Esophagus squamous epithelium (tissue), 5 donors: ENCODE measurements around the gene C2orf92. TPM values are rescaled to one million over a fixed set of nuclear protein-coding genes. Genes with fewer than 3 reads are reported as not detected.

ENCODE experiments used
- DNase-seq: peaks from one replicate; lab custom pipeline; 2025; lab: John Stamatoyannopoulos, UW
- H3K27ac ChIP-seq, 4 donors: fragments of 200-600 bp; sonication (generic); one replicate each; pipeline ENCODE4 v1.5.1; 2016 to 2019; ENCODE audit warnings: mild to moderate bottlenecking in 1 of 4
- H3K27me3 ChIP-seq, 4 donors: fragments of 200-600 bp; sonication (generic); 1 replicate in 3 of 4; 2 replicates in 1 of 4; pipeline versions ENCODE4 v1.5.1 to v1.6.0; 2017 to 2021; ENCODE audit warnings: antibody characterized with exemption in 1 of 4
- H3K36me3 ChIP-seq, 3 donors: fragments of 200-600 bp; sonication (generic); one replicate each; pipeline ENCODE4 v1.5.1; 2016 to 2019
- H3K4me1 ChIP-seq, 3 donors: fragments of 200-600 bp; sonication (generic); one replicate each; pipeline ENCODE4 v1.5.1; 2017 to 2019
- H3K4me3 ChIP-seq, 4 donors: fragments of 200-600 bp; sonication (generic); 1 replicate in 3 of 4; 2 replicates in 1 of 4; pipeline ENCODE4 v1.5.1; 2016 to 2019; ENCODE audit warnings: mild to moderate bottlenecking in 2 of 4, moderate library complexity in 1 of 4
- H3K9me3 ChIP-seq, 3 donors: fragments of 200-600 bp; sonication (generic); one replicate each; pipeline ENCODE4 v1.5.1; 2016 to 2019
- POLR2A ChIP-seq, 4 donors: fragments of 450-650 bp; IDR thresholded peaks; one replicate each; pipeline ENCODE4 v1.6.1; 2017; ENCODE audit warnings: antibody characterized with exemption in 4 of 4, mild to moderate bottlenecking in 4 of 4, moderate library complexity in 3 of 4
- WGBS, 2 donors: methylation state at CpG; one replicate each; pipeline ENCODE4 v1.1.5; 2018; 5-methylcytosine and 5-hydroxymethylcytosine counted together
- intact Hi-C: fragments of 100-400 bp; cut with DNase I; formaldehyde crosslinking; loops from one replicate; pipeline ENCODE4 v1.15.0; 2022
- total RNA-seq, 4 donors: library from RNA; depleted of rRNA; stranded (reverse); fragments of >200 nt; gene quantifications; one replicate each; pipeline ENCODE4 v1.1.0, GENCODE V29; 2016
- TF ChIP-seq, protein P1 (sequence below), 6 experiments: fragments of 450-650 bp in 4 of 6; fragments of 200-600 bp in 2 of 6; sonication (generic) in 2 of 6; IDR thresholded peaks; one replicate each; pipeline ENCODE4 v1.5.1; 2016 to 2019; ENCODE audit warnings: antibody characterized with exemption in 6 of 6, mild to moderate bottlenecking in 4 of 6, moderate library complexity in 4 of 6
- donor health status: DM: yes; HTN: yes; CAD: no.

Gene C2orf92
- total RNA-seq, 4 donors from 2014 or later: 2.5 to 12.8 (median 2.5) TPM; not detected in 1

DNA sequence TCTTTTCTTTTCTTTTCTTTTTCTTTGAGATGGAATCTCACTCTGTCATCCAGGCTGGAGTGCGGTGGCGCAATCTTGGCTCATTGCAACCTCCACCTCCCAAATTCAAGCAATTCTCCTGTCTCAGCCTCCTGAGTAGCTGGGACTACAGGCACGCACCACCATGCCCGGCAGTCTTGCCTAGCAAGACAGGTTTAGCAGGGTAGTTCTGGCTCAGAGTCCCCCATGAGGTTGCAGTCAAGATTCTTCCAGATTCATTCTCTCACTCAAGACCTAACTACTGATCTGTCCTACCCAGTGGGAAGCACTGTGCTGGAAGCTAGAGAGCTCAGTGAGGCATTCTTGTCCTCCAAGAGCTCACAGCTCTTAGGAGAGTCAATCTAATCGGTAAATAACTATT lies 26.2 kb downstream of the C2orf92 start:
- H3K4me1 ChIP-seq: peaks cover 0 to 5% (median 0%) of the 10 kb centered on the region in 3 donors
- TF ChIP-seq POLR2A (IDR thresholded peaks at IDR 0.05): no peak
- TF ChIP-seq, protein P1, sequence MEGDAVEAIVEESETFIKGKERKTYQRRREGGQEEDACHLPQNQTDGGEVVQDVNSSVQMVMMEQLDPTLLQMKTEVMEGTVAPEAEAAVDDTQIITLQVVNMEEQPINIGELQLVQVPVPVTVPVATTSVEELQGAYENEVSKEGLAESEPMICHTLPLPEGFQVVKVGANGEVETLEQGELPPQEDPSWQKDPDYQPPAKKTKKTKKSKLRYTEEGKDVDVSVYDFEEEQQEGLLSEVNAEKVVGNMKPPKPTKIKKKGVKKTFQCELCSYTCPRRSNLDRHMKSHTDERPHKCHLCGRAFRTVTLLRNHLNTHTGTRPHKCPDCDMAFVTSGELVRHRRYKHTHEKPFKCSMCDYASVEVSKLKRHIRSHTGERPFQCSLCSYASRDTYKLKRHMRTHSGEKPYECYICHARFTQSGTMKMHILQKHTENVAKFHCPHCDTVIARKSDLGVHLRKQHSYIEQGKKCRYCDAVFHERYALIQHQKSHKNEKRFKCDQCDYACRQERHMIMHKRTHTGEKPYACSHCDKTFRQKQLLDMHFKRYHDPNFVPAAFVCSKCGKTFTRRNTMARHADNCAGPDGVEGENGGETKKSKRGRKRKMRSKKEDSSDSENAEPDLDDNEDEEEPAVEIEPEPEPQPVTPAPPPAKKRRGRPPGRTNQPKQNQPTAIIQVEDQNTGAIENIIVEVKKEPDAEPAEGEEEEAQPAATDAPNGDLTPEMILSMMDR (IDR thresholded peaks at IDR 0.05): no peak
- no peaks in the 10 kb centered on the region for H3K36me3 ChIP-seq
- no peaks in the 10 kb centered on the region for H3K9me3 ChIP-seq
- WGBS, 2 donors: 74 to 75% methylated on average over 5 of the region's 5 CpGs
- H3K4me3 ChIP-seq: no peak overlapping the region
- DNase-seq: no peak
- no peaks in the 10 kb centered on the region for H3K27me3 ChIP-seq
- intact Hi-C loops: loop anchor here (10.0 kb wide), 1 partner anchor 101 kb away; no protein-coding TSS in a partner anchor
- H3K27ac ChIP-seq: no peak overlapping the region

- H3K27me3 ChIP-seq: no peaks in the 10 kb centered on the region
- peaks cover 0 to 5% (median 0%) of the 10 kb centered on the region in 3 donors for H3K4me1 ChIP-seq
- no peak overlapping the region for H3K27ac ChIP-seq
- 28 to 29% methylated on average over 14 of the region's 14 CpGs for WGBS, 2 donors
- peak overlapping the region in 1 of 4 donors; percentile 27 for H3K4me3 ChIP-seq
- DNase-seq: peak; percentile 32
- no peaks in the 10 kb centered on the region for H3K9me3 ChIP-seq
- no peaks in the 10 kb centered on the region for H3K36me3 ChIP-seq
- no peak for TF ChIP-seq POLR2A (IDR thresholded peaks at IDR 0.05)
- TF ChIP-seq, protein P1 (IDR thresholded peaks at IDR 0.05): peak; percentile 94 to 99 (median 98)
- intact Hi-C loops: loop anchor here (10.0 kb wide), 1 partner anchor 103 kb away; no protein-coding TSS in a partner anchor
These were observed 28.0 kb downstream of the C2orf92 start for GRCh38 chr2:97697252-97698235.

- Histone ChIP-seq H3K36me3 (no peaks in the 10 kb centered on the region), H3K4me3 (no peak overlapping the region), H3K4me1 (peaks cover 0 to 5% (median 0%) of the 10 kb centered on the region in 3 donors), H3K27ac (no peak overlapping the region), H3K9me3 (no peaks in the 10 kb centered on the region), H3K27me3 (no peaks in the 10 kb centered on the region)
- 79% methylated on average over 4 of the region's 4 CpGs for WGBS, 2 donors
- intact Hi-C loops: loop anchor here (10.0 kb wide), 1 partner anchor 104 kb away; no protein-coding TSS in a partner anchor
- no peak for DNase-seq
- no peak for TF ChIP-seq POLR2A (IDR thresholded peaks at IDR 0.05)
- TF ChIP-seq, protein P1 (IDR thresholded peaks at IDR 0.05): no peak
These were observed 29.0 kb downstream of the C2orf92 start for GRCh38 chr2:97698530-97698929.

GRCh38 chr2:97699765-97700444 lies 30.4 kb downstream of the C2orf92 start:
- no peak for DNase-seq
- H3K27ac ChIP-seq: no peak overlapping the region
- H3K4me1 ChIP-seq: peaks cover 0 to 5% (median 0%) of the 10 kb centered on the region in 3 donors
- no peaks in the 10 kb centered on the region for H3K36me3 ChIP-seq
- no peaks in the 10 kb centered on the region for H3K27me3 ChIP-seq
- no peak overlapping the region for H3K4me3 ChIP-seq
- 53 to 61% methylated on average over 11 of the region's 11 CpGs for WGBS, 2 donors
- intact Hi-C loops: loop anchor here (10.0 kb wide), 2 partner anchors 105 to 685 kb away; no protein-coding TSS in a partner anchor
- H3K9me3 ChIP-seq: no peaks in the 10 kb centered on the region
- TF ChIP-seq POLR2A (IDR thresholded peaks at IDR 0.05): no peak
- TF ChIP-seq, protein P1 (IDR thresholded peaks at IDR 0.05): peak; percentile 21 to 71 (median 58)
